Activated CD8-positive, alpha-beta memory T cell treated with anti-CD3 and anti-CD28 coated beads, Interleukin-2, amount 50 U/mL, for 48 hours (primary cell): Measurements from ENCODE around the gene TTBK2.

Experiments used
- DNase-seq: peaks from one replicate; pipeline ENCODE4 v3.0.0-alpha.2; 2020

TTBK2 gene

GRCh38 chr15:42724276-42724675 is 196.3 kb downstream of the TTBK2 start:
- no peak for DNase-seq

DNA sequence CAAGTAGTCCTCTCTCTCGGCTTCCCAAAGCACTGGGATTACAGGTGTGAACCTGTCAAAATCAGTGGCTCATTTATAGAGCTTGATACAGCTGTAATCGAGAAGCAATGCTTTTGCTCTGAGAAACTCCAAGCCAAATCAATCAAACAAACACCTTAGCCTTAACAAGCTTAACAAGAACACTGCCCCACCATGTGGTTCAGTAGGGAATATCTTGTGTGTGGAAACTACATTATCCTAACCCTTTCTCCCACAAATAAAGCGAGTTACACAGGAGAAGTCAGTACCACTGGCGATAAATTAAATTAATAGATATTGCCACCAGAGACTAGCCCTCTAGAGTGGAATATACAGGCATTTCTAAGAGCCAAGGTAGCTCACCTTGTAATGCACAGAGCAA is 197.5 kb downstream of the TTBK2 start:
- no peak for DNase-seq

- no peak for DNase-seq
These were observed 198.7 kb downstream of the TTBK2 start for GRCh38 chr15:42721916-42722315.

GRCh38 chr15:42721016-42721415 is 199.6 kb downstream of the TTBK2 start:
- no peak for DNase-seq

- DNase-seq, result no peak
These were observed 200.5 kb downstream of the TTBK2 start for GRCh38 chr15:42720071-42720470.

- DNase-seq, result no peak
These were observed 201.5 kb downstream of the TTBK2 start for GRCh38 chr15:42719043-42719442.

DNA sequence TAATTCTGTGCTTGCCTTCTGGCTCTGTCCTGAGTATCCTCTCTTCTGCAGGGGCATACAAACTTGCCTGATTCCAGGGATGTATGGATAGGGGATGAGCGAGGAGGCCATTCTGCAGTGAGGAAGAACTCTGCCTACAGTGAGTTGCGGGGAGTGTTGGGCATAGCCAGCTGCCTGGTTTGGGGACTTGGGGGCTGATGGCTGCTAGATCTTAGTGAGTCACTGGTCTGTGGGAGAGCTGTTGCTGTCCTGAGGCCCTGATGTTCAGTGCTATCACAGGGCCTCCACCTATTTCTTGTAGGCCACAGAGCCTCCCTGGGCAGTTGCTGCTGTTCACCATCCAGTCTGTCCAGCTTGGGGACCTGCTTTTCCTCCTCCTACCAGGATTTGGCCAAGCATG is 204.0 kb downstream of the TTBK2 start:
- no peak for DNase-seq

DNA sequence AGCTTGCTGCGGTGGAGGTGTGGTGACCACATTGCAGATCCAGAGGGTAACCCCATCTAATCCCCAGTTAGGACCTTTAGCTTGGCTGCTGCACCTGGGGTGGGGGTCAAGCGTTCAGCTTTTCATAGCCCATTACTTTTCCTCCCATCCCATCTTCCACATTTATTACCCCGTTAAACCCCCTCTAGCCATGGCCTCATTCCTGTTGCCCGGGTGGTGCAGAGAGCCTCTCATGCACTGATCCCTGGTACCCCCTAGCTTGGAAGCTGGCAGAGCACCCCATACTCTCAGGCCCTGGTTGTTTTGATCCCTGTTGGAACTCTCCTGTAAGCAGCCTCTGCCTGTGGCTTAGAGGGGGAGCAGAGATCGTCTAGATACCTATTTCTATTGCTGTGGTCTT is 204.5 kb downstream of the TTBK2 start:
- no peak for DNase-seq

- DNase-seq, result no peak
These were observed 208.0 kb downstream of the TTBK2 start for GRCh38 chr15:42712584-42712983.

DNA sequence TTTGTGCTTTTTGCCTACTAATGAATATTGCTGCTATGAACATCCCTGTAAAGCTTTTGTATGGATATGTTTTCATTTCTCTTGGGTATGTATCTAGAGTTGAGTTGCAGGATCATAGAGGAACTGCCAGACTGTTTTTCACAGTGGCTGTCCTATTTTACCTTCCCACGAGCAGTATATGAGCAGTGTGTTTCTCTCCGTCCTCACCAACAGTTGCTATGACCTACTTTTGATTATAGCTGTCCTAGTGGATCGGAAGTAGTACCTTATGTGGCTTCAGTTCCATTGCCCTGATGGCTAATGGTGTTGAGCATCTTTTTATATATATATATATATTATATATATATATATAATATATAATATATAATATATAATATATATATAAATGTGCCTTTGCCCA is 208.8 kb downstream of the TTBK2 start:
- DNase-seq, result no peak

DNA sequence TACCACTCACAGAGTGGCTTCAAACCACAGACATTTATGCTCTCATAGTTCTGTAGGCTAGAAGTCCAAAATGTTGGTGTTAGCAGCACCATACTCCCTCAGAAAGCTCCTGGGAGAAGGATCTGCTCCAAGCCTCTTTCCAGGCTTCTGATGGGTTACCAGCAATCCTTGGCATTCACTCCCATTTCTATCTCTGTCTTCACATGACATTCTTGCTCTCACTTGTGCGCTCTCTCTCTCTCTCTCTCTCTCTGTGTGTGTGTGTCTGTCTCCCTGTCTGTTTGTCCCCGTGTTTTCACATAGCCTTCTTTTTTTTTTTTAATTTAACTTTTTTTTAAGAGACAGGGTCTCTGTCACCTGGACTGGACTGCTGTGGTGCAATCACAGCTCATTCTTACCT is 209.9 kb downstream of the TTBK2 start:
- no peak for DNase-seq

DNA sequence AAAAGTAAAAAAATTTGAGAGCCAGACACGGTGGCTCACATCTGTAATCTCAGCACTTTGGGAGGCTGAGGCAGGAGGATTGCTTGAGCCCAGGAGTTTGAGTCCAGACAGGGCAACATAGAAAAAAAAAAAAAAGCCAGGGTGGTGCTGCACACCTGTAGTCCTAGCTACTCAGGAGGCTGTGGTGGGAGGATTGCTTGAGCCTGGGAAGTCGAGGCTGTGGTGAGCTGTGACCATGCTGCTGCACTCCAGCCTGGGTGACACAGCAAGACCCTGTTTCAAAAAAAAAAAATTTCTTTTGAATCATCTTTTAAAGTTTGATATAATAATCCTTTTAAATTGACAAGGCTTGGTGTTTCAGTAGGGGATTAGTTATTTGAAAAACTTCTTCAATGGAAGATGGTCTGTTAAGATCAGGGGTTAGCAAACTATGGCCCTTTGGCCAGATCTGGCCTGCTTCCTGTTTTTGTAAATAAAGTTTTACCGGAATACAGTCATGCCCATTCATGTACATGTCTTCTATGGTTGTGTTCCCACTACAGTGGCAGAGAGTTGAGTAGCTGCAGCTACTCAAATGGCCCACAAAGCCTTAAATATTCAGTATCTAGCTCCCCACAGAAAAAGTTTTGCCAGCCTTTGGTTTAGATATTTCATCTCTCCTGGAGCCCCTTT is 212.6 kb downstream of the TTBK2 start:
- no peak for DNase-seq

GRCh38 chr15:42707068-42707467 is 213.5 kb downstream of the TTBK2 start:
- DNase-seq, result no peak

GRCh38 chr15:42705336-42705735 is 215.2 kb downstream of the TTBK2 start:
- no peak for DNase-seq

DNA sequence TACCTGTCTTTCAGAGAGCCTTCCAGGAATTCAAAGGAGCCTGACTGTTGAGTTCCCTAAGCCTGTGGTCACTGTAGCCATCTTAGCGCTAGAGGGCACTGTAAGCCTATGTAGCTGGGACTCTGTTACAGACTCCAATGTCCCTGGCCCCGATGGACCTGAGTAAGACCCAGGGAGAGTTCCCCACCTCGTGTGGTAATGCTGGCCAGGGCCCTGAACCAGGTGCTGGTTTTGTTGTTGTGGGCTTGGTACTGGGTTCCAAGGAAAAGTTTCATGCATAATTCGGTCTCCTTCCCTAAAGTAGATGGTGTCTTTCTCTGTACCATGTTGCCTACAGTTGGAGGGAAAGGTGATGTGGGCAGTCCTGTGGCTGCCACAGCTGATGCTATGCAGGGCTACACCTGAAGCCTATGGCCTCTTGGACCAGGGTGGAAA is 216.1 kb downstream of the TTBK2 start:
- DNase-seq, result no peak

- no peak for DNase-seq
These were observed 224.0 kb downstream of the TTBK2 start for GRCh38 chr15:42696626-42697025.

DNA sequence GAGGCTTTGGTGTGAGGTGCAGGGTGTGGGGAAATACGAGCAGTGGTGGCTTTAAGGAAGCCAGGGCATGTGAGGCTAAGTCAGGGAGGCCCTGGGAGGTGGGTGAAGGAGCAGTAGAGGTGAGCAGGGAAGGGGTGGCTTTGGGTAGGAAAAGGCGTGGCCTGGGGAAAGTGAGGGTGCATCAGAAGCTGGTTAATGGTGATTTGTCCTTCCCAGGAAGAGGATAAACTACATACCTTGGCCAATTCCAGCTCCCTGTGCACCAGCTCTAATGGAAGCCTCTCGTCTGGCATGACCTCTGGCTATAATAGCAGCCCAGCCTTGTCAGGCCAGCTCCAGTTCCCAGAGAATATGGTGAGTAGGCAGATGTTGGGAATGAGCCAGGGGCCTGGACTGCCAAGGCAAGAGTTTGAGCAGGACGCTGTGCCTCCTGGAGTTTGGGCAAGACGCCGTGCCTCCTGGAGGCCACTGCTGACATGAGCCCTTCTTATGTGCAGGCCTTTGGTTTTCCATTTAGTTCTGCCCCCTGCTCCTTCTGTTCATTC is 225.0 kb downstream of the TTBK2 start:
- DNase-seq, result no peak

GRCh38 chr15:42694398-42694797 is 226.2 kb downstream of the TTBK2 start:
- no peak for DNase-seq

DNA sequence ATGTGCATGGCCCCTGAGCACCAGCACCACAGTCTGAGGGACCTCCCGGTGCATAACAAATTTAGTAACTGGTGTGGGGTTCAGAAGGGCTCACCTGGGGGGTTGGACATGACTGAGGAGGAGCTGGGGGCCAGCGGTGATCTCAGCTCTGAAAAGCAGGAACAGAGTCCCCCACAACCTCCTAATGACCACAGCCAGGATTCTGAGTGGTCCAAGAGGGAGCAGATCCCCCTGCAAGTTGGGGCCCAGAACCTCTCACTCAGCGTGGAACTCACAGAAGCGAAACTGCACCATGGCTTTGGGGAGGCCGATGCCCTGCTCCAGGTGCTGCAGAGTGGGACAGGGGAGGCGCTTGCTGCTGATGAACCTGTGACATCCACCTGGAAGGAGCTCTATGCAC is 226.6 kb downstream of the TTBK2 start:
- DNase-seq, result no peak

DNA sequence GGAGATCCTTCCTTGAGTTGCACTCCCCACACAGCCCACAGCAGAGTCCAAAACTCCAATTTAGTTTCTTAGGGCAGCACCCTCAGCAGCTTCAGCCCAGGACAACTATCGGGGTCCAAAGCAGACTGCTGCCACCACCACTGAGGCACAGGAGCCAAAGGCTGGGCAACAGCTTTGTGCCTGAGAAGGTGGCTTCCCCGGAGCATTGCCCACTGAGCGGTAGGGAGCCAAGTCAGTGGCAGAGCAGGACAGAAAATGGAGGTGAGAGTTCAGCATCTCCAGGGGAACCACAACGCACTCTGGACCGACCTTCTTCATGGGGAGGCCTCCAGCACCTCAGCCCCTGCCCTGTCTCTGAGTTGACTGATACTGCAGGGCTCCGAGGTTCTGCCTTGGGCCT is 227.1 kb downstream of the TTBK2 start:
- DNase-seq, result no peak

GRCh38 chr15:42692997-42693396 is 227.6 kb downstream of the TTBK2 start:
- no peak for DNase-seq

- DNase-seq, result no peak
These were observed 228.0 kb downstream of the TTBK2 start for GRCh38 chr15:42692536-42692935.

GRCh38 chr15:42691770-42692169 is 228.8 kb downstream of the TTBK2 start:
- DNase-seq, result no peak

DNA sequence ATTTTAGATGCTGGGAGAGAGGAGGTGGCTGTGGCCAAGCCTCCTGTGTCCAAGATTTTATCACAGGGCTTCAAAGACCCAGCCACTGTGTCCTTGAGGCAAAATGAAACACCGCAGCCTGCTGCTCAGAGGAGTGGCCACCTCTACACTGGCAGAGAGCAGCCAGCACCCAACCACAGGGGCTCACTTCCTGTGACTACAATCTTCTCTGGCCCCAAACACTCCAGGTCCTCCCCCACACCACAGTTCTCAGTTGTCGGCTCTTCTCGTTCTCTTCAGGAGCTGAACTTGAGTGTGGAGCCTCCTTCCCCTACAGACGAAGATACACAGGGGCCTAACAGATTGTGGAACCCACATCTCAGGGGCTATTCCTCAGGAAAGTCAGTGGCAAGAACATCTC is 229.3 kb downstream of the TTBK2 start:
- DNase-seq, result no peak
